GM12892 (cell line): ENCODE data around the gene ABLIM1.

ENCODE experiments used
- POLR2A ChIP-seq: IDR thresholded peaks from 2 replicates; pipeline ENCODE4 v1.6.1; 2011; ENCODE audit warnings: low read depth, low read length, control low read depth
- POLR2AphosphoS5 ChIP-seq: IDR thresholded peaks from 2 replicates; pipeline ENCODE4 v1.6.1; 2011; ENCODE audit warnings: low read depth, low read length, control low read depth

DNA sequence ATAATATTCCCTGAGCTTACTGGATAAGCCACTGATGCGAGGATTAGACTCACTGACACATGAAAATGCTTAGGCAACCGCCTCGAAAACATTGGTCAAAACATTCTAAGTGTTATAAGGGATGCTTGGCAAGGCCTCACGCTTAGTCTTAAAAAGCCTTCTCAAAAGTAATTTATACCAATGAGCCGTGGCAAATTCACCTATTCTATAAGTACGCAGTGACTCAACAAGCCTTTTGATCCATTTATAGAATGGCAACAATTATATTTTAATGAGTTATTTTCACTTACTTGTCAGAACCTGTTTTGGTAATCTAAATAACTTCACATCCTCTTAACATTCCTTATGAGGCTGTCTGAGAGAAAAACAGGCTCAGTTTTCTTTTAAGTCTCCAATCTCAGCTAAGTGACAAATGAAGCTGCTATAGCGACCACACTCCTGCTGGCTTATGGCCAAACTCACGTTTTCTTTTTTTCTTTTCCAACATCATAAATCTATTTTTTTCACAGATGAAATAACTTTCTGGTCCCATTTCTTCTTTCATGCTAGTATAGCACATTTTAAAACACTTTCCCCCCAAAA, 132.6 kb downstream of the ABLIM1 start:
- TF ChIP-seq POLR2A: no peak
- TF ChIP-seq POLR2AphosphoS5: no peak
